NB4 (cell line): ENCODE measurements around the gene FICD.

Experiments used
- CTCF ChIP-seq: IDR thresholded peaks from one replicate; pipeline ENCODE4 v1.5.1; 2012; ENCODE audit warnings: low read depth, low read length
- MYC ChIP-seq: IDR thresholded peaks from 2 replicates; pipeline ENCODE4 v1.6.1; 2011; ENCODE audit warnings: low read depth, low read length
- POLR2A ChIP-seq: IDR thresholded peaks from 2 replicates; pipeline ENCODE4 v1.6.1; 2011; ENCODE audit warnings: mild to moderate bottlenecking; ENCODE audit not compliant: insufficient read length; ENCODE audit errors: extremely low read depth

GRCh38 chr12:108515916-108516315 is 839 bp downstream of the FICD start:
- no peak for TF ChIP-seq CTCF
- TF ChIP-seq MYC = no peak
- no peak for TF ChIP-seq POLR2A
